ACC112 (cell line): ENCODE results near the gene AKR1C3.
"Not testable (repeated sequence)": the region's sequence is repeated elsewhere in the genome, so short reads cannot be mapped to it uniquely, and the experiment has no call there.

Experiments
- H2AFZ ChIP-seq: fragments of 200-600 bp; sonication (generic); one replicate; pipeline ENCODE4 v1.6.0; 2017; ENCODE audit warnings: antibody characterized with exemption, low read length; ENCODE audit not compliant: unreplicated experiment
- H3K27ac ChIP-seq: fragments of 200-600 bp; sonication (generic); 2 replicates; pipeline ENCODE4 v1.5.1; 2014; ENCODE audit warnings: low read depth, mild to moderate bottlenecking, antibody characterized with exemption, low read length, moderate library complexity
- H3K27me3 ChIP-seq: fragments of 200-600 bp; sonication (generic); 2 replicates; pipeline ENCODE4 v1.6.1; 2014; ENCODE audit warnings: mild to moderate bottlenecking, antibody characterized with exemption, low read length, moderate library complexity, mixed read lengths; ENCODE audit not compliant: insufficient read depth
- H3K36me3 ChIP-seq: fragments of 200-600 bp; sonication (generic); 2 replicates; pipeline ENCODE4 v1.6.1; 2016; ENCODE audit warnings: mild to moderate bottlenecking, antibody characterized with exemption, low read length, moderate library complexity, mixed read lengths; ENCODE audit not compliant: insufficient read depth
- H3K4me1 ChIP-seq: fragments of 200-600 bp; sonication (generic); one replicate; pipeline ENCODE4 v1.6.1; 2016; ENCODE audit warnings: low read length, mixed read lengths; ENCODE audit not compliant: insufficient read depth, unreplicated experiment, control insufficient read depth
- H3K4me3 ChIP-seq: fragments of 200-600 bp; sonication (generic); 2 replicates; pipeline ENCODE4 v1.5.1; 2014; ENCODE audit warnings: mild to moderate bottlenecking, low read depth, low read length
- H3K79me2 ChIP-seq: fragments of 200-600 bp; sonication (generic); one replicate; pipeline ENCODE4 v1.6.0; 2016; ENCODE audit warnings: low read length; ENCODE audit not compliant: control insufficient read depth, unreplicated experiment, insufficient read depth

AKR1C3 gene

GRCh38 chr10:5094265-5095205 is at the start of gene AKR1C3:
Gene AKR1C3, plus strand, starts transcription at chr10:5094414. Its CDS starts 31 bp downstream, at chr10:5094445.
- Histone ChIP-seq H2AFZ (peak within 1 kb of the TSS; percentile 92), H3K27me3 (no peaks in the 10 kb centered on the region), H3K4me3 (peak within 1 kb of the TSS; percentile 81), H3K36me3 (peaks cover 18% of the 10 kb centered on the region), H3K79me2 (no peaks in the 10 kb centered on the region), H3K4me1 (no peaks in the 10 kb centered on the region), H3K27ac (peak within 1 kb of the TSS; percentile 64)

- Histone ChIP-seq H3K4me3 (no peak overlapping the region), H2AFZ (no peak overlapping the region), H3K36me3 (no peaks in the 10 kb centered on the region), H3K27ac (no peak overlapping the region), H3K4me1 (peaks cover 6% of the 10 kb centered on the region), H3K27me3 (no peaks in the 10 kb centered on the region), H3K79me2 (no peaks in the 10 kb centered on the region)
These were observed 49.1 kb upstream of the AKR1C3 start for GRCh38 chr10:5045095-5045494.

- peaks cover 6% of the 10 kb centered on the region for H3K4me1 ChIP-seq
- no peak overlapping the region for H2AFZ ChIP-seq
- no peak overlapping the region for H3K4me3 ChIP-seq
- H3K27ac ChIP-seq: no peak overlapping the region
- no peaks in the 10 kb centered on the region for H3K79me2 ChIP-seq
- no peaks in the 10 kb centered on the region for H3K27me3 ChIP-seq
- no peaks in the 10 kb centered on the region for H3K36me3 ChIP-seq
These were observed 47.8 kb upstream of the AKR1C3 start for GRCh38 chr10:5046410-5046809.

DNA sequence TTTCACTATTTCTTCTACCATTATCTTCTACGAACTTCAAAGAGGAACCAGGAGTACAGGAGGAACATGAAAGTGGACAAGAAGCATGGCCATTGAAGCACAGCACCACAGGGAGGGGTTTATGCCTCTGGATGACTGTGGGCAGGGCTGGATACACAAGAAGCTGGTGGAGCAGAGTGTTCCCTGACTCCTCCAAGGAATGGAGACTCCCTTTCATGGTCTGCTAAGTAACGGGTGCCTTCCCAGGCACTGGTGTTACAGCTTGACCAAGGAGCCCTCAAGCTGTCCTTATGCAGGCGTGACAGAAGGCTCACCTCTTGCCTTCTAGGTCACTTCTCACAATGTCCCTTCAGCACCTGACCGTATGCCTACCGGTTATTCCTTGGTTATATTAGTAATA is 47.2 kb upstream of the AKR1C3 start:
- not testable (repeated sequence) for H3K79me2 ChIP-seq, H3K4me1 ChIP-seq, H3K36me3 ChIP-seq, H3K27me3 ChIP-seq, H3K4me3 ChIP-seq, H3K27ac ChIP-seq, H2AFZ ChIP-seq

- H3K79me2 ChIP-seq: no peaks in the 10 kb centered on the region
- peaks cover 6% of the 10 kb centered on the region for H3K4me1 ChIP-seq
- no peaks in the 10 kb centered on the region for H3K27me3 ChIP-seq
- H3K27ac ChIP-seq: peak overlapping the region; percentile 26; the same call in 1 of the 2 replicates
- no peak overlapping the region for H3K4me3 ChIP-seq
- H2AFZ ChIP-seq: no peak overlapping the region
- no peaks in the 10 kb centered on the region for H3K36me3 ChIP-seq
These were observed 46.1 kb upstream of the AKR1C3 start for GRCh38 chr10:5047912-5048628.

DNA sequence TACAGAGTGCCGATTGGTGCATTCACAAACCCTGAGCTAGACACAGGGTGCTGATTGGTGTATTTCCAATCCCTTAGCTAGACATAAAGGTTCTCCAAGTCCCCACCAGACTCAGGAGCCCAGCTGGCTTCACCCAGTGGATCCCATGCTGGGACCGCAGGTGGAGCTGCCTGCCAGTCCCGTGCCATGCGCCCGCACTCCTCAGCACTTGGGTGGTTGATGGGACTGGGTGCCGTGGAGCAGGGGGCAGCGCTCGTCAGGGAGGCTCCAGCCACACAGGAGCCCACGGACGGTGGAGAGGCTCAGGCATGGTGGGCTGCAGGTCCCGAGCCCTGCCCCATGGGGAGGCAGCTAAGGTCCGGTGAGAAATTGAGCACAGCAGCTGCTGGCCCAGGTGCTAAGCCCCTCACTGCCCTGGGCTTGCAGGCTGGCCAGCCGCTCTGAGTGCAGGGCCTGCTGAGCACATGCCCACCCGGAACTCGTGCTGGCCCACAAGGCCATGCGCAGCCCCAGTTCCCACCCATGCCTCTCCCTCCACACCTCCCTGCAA is 41.2 kb upstream of the AKR1C3 start:
- H3K27me3 ChIP-seq, H3K79me2 ChIP-seq, H3K36me3 ChIP-seq, H3K4me1 ChIP-seq, H3K4me3 ChIP-seq, H3K27ac ChIP-seq, H2AFZ ChIP-seq: not testable (repeated sequence)

- not testable (repeated sequence) for H3K36me3 ChIP-seq, H3K79me2 ChIP-seq, H3K27me3 ChIP-seq, H3K4me3 ChIP-seq, H3K27ac ChIP-seq, H2AFZ ChIP-seq, H3K4me1 ChIP-seq
These were observed 39.4 kb upstream of the AKR1C3 start for GRCh38 chr10:5054831-5055230.

DNA sequence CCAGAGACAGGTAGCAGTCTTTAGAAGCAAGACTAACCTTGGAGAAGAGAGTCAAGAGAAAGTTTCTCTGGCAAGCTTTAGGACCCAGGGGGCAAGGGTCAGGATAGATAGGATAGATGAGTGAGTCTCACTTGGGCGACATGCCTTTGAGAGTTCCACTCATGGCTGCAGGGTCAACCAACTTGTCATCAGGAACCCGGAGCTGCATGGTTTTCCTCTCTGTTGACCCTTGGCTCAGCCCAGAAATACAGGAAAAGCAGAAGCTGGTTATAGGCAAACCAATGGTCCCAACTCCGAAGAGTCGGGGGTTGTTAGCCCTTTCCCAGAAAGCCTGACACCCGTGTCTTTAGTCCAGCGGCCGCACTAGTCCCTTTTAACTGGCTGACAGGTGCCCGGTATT is 34.9 kb upstream of the AKR1C3 start:
- not testable (repeated sequence) for H3K36me3 ChIP-seq, H3K27me3 ChIP-seq

GRCh38 chr10:5060791-5061190 is 33.4 kb upstream of the AKR1C3 start:
- H2AFZ ChIP-seq, H3K36me3 ChIP-seq, H3K27me3 ChIP-seq, H3K4me1 ChIP-seq, H3K79me2 ChIP-seq, H3K4me3 ChIP-seq, H3K27ac ChIP-seq: not testable (repeated sequence)

More for the DNA sequence above, 34.9 kb upstream of the AKR1C3 start:
- H2AFZ ChIP-seq, H3K79me2 ChIP-seq, H3K4me1 ChIP-seq, H3K4me3 ChIP-seq, H3K27ac ChIP-seq: not testable (repeated sequence)

- Histone ChIP-seq H3K36me3 (no peaks in the 10 kb centered on the region), H3K27me3 (no peaks in the 10 kb centered on the region), H3K4me3 (no peak overlapping the region), H3K79me2 (no peaks in the 10 kb centered on the region), H2AFZ (no peak overlapping the region), H3K27ac (no peak overlapping the region), H3K4me1 (no peaks in the 10 kb centered on the region)
These were observed 29.6 kb upstream of the AKR1C3 start for GRCh38 chr10:5064656-5065055.
